ENCODE results near the gene SPSB1.

SPSB1 gene

GRCh38 chr1:9360371-9361064 is 67.8 kb downstream of the SPSB1 start:
- in situ Hi-C loops (cut with MboI; ENCODE audit: low sequenced_read_pairs): no loop called here

GRCh38 chr1:9361630-9362260 is 69.1 kb downstream of the SPSB1 start:
- in situ Hi-C loops (cut with MboI; ENCODE audit: low sequenced_read_pairs): no loop called here

- in situ Hi-C loops (cut with MboI; ENCODE audit: low sequenced_read_pairs): no loop called here
Measured at GRCh38 chr1:9362488-9362887, 69.8 kb downstream of the SPSB1 start.

GRCh38 chr1:9363061-9363471 is 70.4 kb downstream of the SPSB1 start:
- in situ Hi-C loops (cut with MboI; ENCODE audit: low sequenced_read_pairs): no loop called here

GRCh38 chr1:9366298-9366697 is 73.6 kb downstream of the SPSB1 start:
- in situ Hi-C loops (cut with MboI; ENCODE audit: low sequenced_read_pairs): no loop called here

- in situ Hi-C loops (cut with MboI; ENCODE audit: low sequenced_read_pairs): no loop called here
Measured at GRCh38 chr1:9366943-9367780, 74.5 kb downstream of the SPSB1 start.

GRCh38 chr1:9367806-9368205 is 75.1 kb downstream of the SPSB1 start:
- in situ Hi-C loops (cut with MboI; ENCODE audit: low sequenced_read_pairs): no loop called here

- in situ Hi-C loops (cut with MboI; ENCODE audit: low sequenced_read_pairs): no loop called here
Measured at GRCh38 chr1:9368356-9368755, 75.7 kb downstream of the SPSB1 start.

GRCh38 chr1:9369964-9370788 is 77.5 kb downstream of the SPSB1 start:
- in situ Hi-C loops (cut with MboI; ENCODE audit: low sequenced_read_pairs): no loop called here

- in situ Hi-C loops (cut with MboI; ENCODE audit: low sequenced_read_pairs): no loop called here
Measured at GRCh38 chr1:9371391-9371935, 78.8 kb downstream of the SPSB1 start.

- in situ Hi-C loops (cut with MboI; ENCODE audit: low sequenced_read_pairs): no loop called here
Measured at GRCh38 chr1:9371951-9372350, 79.3 kb downstream of the SPSB1 start.

GRCh38 chr1:9373619-9374018 is 80.9 kb downstream of the SPSB1 start:
- in situ Hi-C loops (cut with MboI; ENCODE audit: low sequenced_read_pairs): no loop called here

- in situ Hi-C loops (cut with MboI; ENCODE audit: low sequenced_read_pairs): no loop called here
Measured at GRCh38 chr1:9374748-9375341, 82.2 kb downstream of the SPSB1 start.

GRCh38 chr1:9375912-9376311 is 83.2 kb downstream of the SPSB1 start:
- in situ Hi-C loops (cut with MboI; ENCODE audit: low sequenced_read_pairs): no loop called here

GRCh38 chr1:9376430-9376829 is 83.7 kb downstream of the SPSB1 start:
- in situ Hi-C loops (cut with MboI; ENCODE audit: low sequenced_read_pairs): no loop called here

- in situ Hi-C loops (cut with MboI; ENCODE audit: low sequenced_read_pairs): no loop called here
Measured at GRCh38 chr1:9376886-9377333, 84.2 kb downstream of the SPSB1 start.

GRCh38 chr1:9378801-9379200 is 86.1 kb downstream of the SPSB1 start:
- in situ Hi-C loops (cut with MboI; ENCODE audit: low sequenced_read_pairs): no loop called here

GRCh38 chr1:9380711-9381110 is 88.0 kb downstream of the SPSB1 start:
- in situ Hi-C loops (cut with MboI; ENCODE audit: low sequenced_read_pairs): no loop called here

- in situ Hi-C loops (cut with MboI; ENCODE audit: low sequenced_read_pairs): no loop called here
Measured at GRCh38 chr1:9382643-9383491, 90.2 kb downstream of the SPSB1 start.

Measured in HL-60/S4 treated with phorbol 12-myristate 13-acetate at 8.2 ng/mL for 4 days and 3 days (cell line).